Subcutaneous adipose tissue (tissue), 4 donors: ENCODE data around the gene SPOCK1. TPM values are rescaled to one million over a fixed set of nuclear protein-coding genes. Genes with fewer than 3 reads are reported as not detected.

Experiments used
- total RNA-seq, 4 donors: library from RNA; depleted of rRNA; stranded (reverse); fragments of >200 nt; gene quantifications; one replicate each; pipeline ENCODE4 v1.1.0, GENCODE V29; 2016
- TF ChIP-seq, protein P1 (sequence below): fragments of 450-650 bp; IDR thresholded peaks from one replicate; pipeline ENCODE4 v1.5.1; 2016; ENCODE audit warnings: low read depth, mild to moderate bottlenecking, control low read depth, antibody characterized with exemption, moderate library complexity

The SPOCK1 gene
- total RNA-seq, 4 donors from 2014 or later: 55.2 to 84.6 (median 70.1) TPM

- TF ChIP-seq, protein P1, sequence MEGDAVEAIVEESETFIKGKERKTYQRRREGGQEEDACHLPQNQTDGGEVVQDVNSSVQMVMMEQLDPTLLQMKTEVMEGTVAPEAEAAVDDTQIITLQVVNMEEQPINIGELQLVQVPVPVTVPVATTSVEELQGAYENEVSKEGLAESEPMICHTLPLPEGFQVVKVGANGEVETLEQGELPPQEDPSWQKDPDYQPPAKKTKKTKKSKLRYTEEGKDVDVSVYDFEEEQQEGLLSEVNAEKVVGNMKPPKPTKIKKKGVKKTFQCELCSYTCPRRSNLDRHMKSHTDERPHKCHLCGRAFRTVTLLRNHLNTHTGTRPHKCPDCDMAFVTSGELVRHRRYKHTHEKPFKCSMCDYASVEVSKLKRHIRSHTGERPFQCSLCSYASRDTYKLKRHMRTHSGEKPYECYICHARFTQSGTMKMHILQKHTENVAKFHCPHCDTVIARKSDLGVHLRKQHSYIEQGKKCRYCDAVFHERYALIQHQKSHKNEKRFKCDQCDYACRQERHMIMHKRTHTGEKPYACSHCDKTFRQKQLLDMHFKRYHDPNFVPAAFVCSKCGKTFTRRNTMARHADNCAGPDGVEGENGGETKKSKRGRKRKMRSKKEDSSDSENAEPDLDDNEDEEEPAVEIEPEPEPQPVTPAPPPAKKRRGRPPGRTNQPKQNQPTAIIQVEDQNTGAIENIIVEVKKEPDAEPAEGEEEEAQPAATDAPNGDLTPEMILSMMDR: no peak
These were observed 313.9 kb downstream of the SPOCK1 start for GRCh38 chr5:137185193-137185592.

DNA sequence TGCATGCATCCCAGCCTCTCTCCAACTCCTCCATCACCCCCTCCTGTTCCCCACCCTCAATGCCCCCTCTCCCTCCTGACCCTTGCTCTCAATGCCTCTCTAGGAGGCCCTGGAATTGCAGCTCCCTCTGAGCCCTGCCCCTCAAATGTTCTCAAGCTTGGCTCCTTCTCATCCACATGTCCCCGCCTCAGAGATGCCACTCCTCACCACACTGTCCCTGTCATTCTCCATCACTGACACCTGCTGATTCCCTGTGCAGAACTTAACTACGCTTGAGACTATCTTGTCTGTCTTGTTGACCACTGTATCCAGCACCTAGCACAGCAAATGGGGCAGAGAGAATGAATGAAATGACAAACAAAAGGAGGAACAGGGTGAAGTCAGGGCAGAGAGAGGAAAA is 314.4 kb downstream of the SPOCK1 start:
- TF ChIP-seq, protein P1: no peak

DNA sequence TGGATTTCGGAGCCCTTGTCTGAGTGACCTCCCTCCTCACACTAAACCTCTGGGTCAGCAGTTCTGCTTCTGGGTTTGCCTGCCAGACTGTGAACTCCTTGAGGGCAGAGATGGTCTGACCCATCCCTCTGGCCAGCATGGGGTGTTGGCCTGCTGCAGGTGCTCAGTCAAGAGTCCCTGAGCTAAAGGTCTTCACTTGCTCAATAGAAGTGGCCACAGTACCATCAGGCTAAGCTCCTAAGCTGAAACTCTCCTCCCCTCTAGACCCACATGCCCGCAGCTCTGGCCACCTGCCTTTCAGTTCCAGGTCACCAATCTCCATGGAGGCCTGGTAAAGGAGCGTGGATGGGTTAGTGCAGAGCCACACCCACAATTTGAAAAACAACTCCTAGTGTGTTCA is 316.6 kb downstream of the SPOCK1 start:
- TF ChIP-seq, protein P1: no peak

DNA sequence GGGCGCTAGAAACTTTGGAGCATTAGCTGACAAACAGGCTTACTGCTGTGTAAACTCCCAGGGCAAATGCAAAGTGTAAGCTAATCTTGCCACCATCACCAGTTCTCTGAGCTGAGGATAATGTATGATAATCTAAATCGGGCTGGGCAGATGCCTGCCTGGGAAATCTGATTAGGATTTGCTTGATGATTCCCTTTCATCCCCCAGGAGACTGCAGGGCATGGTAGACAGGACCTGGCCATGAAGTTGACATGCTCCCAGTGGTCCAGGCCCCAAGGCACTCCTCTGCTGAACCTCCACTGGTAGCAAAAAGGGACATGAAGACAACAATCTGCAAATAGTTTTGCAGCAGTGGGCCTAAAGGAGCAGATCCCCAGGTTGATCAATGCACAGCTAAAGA is 317.5 kb downstream of the SPOCK1 start:
- TF ChIP-seq, protein P1: no peak

GRCh38 chr5:137179203-137179602 is 319.9 kb downstream of the SPOCK1 start:
- TF ChIP-seq, protein P1: no peak

- TF ChIP-seq, protein P1: no peak
These were observed 322.5 kb downstream of the SPOCK1 start for GRCh38 chr5:137176609-137177008.

- TF ChIP-seq, protein P1: no peak
These were observed 323.0 kb downstream of the SPOCK1 start for GRCh38 chr5:137176126-137176525.
